ENCODE results near the gene PLA2R1.

PLA2R1 gene

GRCh38 chr2:159960414-159960813 is 102.0 kb downstream of the PLA2R1 start:
- no peaks in the 10 kb centered on the region for H3F3A ChIP-seq (ENCODE audit: insufficient read depth)
- no peak overlapping the region for H3K4me3 ChIP-seq (ENCODE audit: insufficient read depth, low read length, poor library complexity, severe bottlenecking)
- no peak overlapping the region for H3K4me2 ChIP-seq (ENCODE audit: low read depth, low read length, poor library complexity, severe bottlenecking)
- TF ChIP-seq EZH2phosphoT487 (conservative IDR thresholded peaks at IDR 0.05; ENCODE audit: low read length) (no peak), CTCF (IDR thresholded peaks at IDR 0.05; ENCODE audit: insufficient read depth, low read length, poor library complexity, severe bottlenecking) (no peak)
- no peaks in the 10 kb centered on the region for H3K9me3 ChIP-seq (ENCODE audit: insufficient read depth, low read length)
- no peaks in the 10 kb centered on the region for H3K79me2 ChIP-seq (ENCODE audit: insufficient read depth, low read length)
- H4K20me1 ChIP-seq (ENCODE audit: low read depth, low read length): no peaks in the 10 kb centered on the region
- H3K9me2 ChIP-seq (replicated peaks; ENCODE audit: insufficient read depth, low read length): no peaks in the 10 kb centered on the region
- H2AFZ ChIP-seq (ENCODE audit: low read depth, low read length, severe bottlenecking): no peak overlapping the region
- H3K27ac ChIP-seq (ENCODE audit: low read depth, low read length): no peak overlapping the region
- no peaks in the 10 kb centered on the region for H3K27me3 ChIP-seq (ENCODE audit: low read length)
- H3K9ac ChIP-seq (ENCODE audit: low read length): no peak overlapping the region
- no peaks in the 10 kb centered on the region for H3K36me3 ChIP-seq (ENCODE audit: low read length)

- H3K27me3 ChIP-seq (ENCODE audit: low read length): 0 out of 2 replicates have a peak, but pooled peaks cover 4% of the 10 kb centered on the region
- H2AFZ ChIP-seq (ENCODE audit: low read depth, low read length, severe bottlenecking): no peak overlapping the region
- no peaks in the 10 kb centered on the region for H3F3A ChIP-seq (ENCODE audit: insufficient read depth)
- no peaks in the 10 kb centered on the region for H3K9me3 ChIP-seq (ENCODE audit: insufficient read depth, low read length)
- H4K20me1 ChIP-seq (ENCODE audit: low read depth, low read length): no peaks in the 10 kb centered on the region
- TF ChIP-seq CTCF (IDR thresholded peaks at IDR 0.05; ENCODE audit: insufficient read depth, low read length, poor library complexity, severe bottlenecking): no peak
- TF ChIP-seq EZH2phosphoT487 (conservative IDR thresholded peaks at IDR 0.05; ENCODE audit: low read length): no peak
- no peak overlapping the region for H3K9ac ChIP-seq (ENCODE audit: low read length)
- H3K79me2 ChIP-seq (ENCODE audit: insufficient read depth, low read length): no peaks in the 10 kb centered on the region
- H3K27ac ChIP-seq (ENCODE audit: low read depth, low read length): no peak overlapping the region
- no peak overlapping the region for H3K4me2 ChIP-seq (ENCODE audit: low read depth, low read length, poor library complexity, severe bottlenecking)
- H3K4me3 ChIP-seq (ENCODE audit: insufficient read depth, low read length, poor library complexity, severe bottlenecking): no peak overlapping the region
- no peaks in the 10 kb centered on the region for H3K36me3 ChIP-seq (ENCODE audit: low read length)
- no peaks in the 10 kb centered on the region for H3K9me2 ChIP-seq (replicated peaks; ENCODE audit: insufficient read depth, low read length)
Measured at GRCh38 chr2:159959136-159959535, 103.3 kb downstream of the PLA2R1 start.

- Histone ChIP-seq H3K36me3 (ENCODE audit: low read length) (no peaks in the 10 kb centered on the region), H3K27me3 (ENCODE audit: low read length) (0 out of 2 replicates have a peak, but pooled peaks cover 4% of the 10 kb centered on the region), H3K79me2 (ENCODE audit: insufficient read depth, low read length) (no peaks in the 10 kb centered on the region), H3K27ac (ENCODE audit: low read depth, low read length) (no peak overlapping the region), H3K4me3 (ENCODE audit: insufficient read depth, low read length, poor library complexity, severe bottlenecking) (no peak overlapping the region), H4K20me1 (ENCODE audit: low read depth, low read length) (no peaks in the 10 kb centered on the region), H3K9me3 (ENCODE audit: insufficient read depth, low read length) (no peaks in the 10 kb centered on the region), H3F3A (ENCODE audit: insufficient read depth) (no peaks in the 10 kb centered on the region), H3K9ac (ENCODE audit: low read length) (no peak overlapping the region), H3K9me2 (replicated peaks; ENCODE audit: insufficient read depth, low read length) (no peaks in the 10 kb centered on the region), H2AFZ (ENCODE audit: low read depth, low read length, severe bottlenecking) (no peak overlapping the region), H3K4me2 (ENCODE audit: low read depth, low read length, poor library complexity, severe bottlenecking) (no peak overlapping the region)
- no peak for TF ChIP-seq EZH2phosphoT487 (conservative IDR thresholded peaks at IDR 0.05; ENCODE audit: low read length)
- no peak for TF ChIP-seq CTCF (IDR thresholded peaks at IDR 0.05; ENCODE audit: insufficient read depth, low read length, poor library complexity, severe bottlenecking)
Measured at GRCh38 chr2:159953136-159953823, 109.1 kb downstream of the PLA2R1 start.
